GM12878 (cell line): Measurements from ENCODE around the gene PCBP4. TPM values are rescaled to one million over a fixed set of nuclear protein-coding genes. Genes with fewer than 3 reads are reported as not detected.

ENCODE experiments used
- ATAC-seq: fragments of 200-7000 bp; cut with Tn5 transposase; 3 replicates; pipeline ENCODE4 v1.9.1; 2020; ENCODE audit warnings: mild to moderate bottlenecking, moderate library complexity
- BruUV-seq: library from RNA; stranded (reverse); fragments of 400-500 nt; replicated peaks from 2 replicates; lab custom pipeline; 2021; lab: Mats Ljungman, UMichigan
- CTCF ChIA-PET: fragments of 300-600 bp; sonication (Branson Sonifier 250); formaldehyde crosslinking; extraction: SDS; loops from one replicate; lab custom pipeline; 2021; ENCODE audit warnings: inconsistent platforms; lab: Yijun Ruan, JAX
- POLR2A ChIA-PET: fragments of 350-600 bp; formaldehyde crosslinking; extraction: SDS; loops from one replicate; lab custom pipeline; 2021; ENCODE audit warnings: inconsistent platforms; lab: Charles Lee
- RAD21 ChIA-PET: fragments of 300-600 bp; sonication (Branson Sonifier 250); formaldehyde crosslinking; loops from one replicate; lab custom pipeline; 2023; ENCODE audit warnings: antibody characterized with exemption; ENCODE audit not compliant: unreplicated experiment; lab: Charles Lee
- SMC1A ChIA-PET: fragments of 300-600 bp; sonication (Branson Sonifier 250); formaldehyde crosslinking; loops from one replicate; lab custom pipeline; 2023; ENCODE audit not compliant: unreplicated experiment, uncharacterized antibody; lab: Charles Lee
- DNase-seq: peaks from one replicate; pipeline ENCODE4 v3.0.0-alpha.2; 2011; ENCODE audit warnings: low read depth, low spot score
- FAIRE-seq: peaks from 3 replicates; lab custom pipeline; 2011; peaks lifted over from hg19 to GRCh38; lab: Jason Lieb, UNC
- H2AFZ ChIP-seq: 2 replicates; pipeline ENCODE4 v1.6.0; 2011; ENCODE audit warnings: low read depth, low read length, control low read depth; ENCODE audit not compliant: control insufficient read depth
- H3K27ac ChIP-seq: 2 replicates; pipeline ENCODE4 v1.5.1; 2011; ENCODE audit warnings: control low read depth; ENCODE audit not compliant: control insufficient read depth, insufficient read depth
- H3K27me3 ChIP-seq, 2 experiments: replicated peaks in 1 of 2; 2 replicates each; pipeline versions ENCODE4 v1.6.0 to v1.6.1; 2011; ENCODE audit warnings: low read length in 1 of 2; ENCODE audit not compliant: control insufficient read depth in 2 of 2, insufficient read depth in 2 of 2
- H3K36me3 ChIP-seq, 2 experiments: 2 replicates each; pipeline ENCODE4 v1.5.1; 2011; ENCODE audit warnings: low read length in 1 of 2; ENCODE audit not compliant: control insufficient read depth in 2 of 2, insufficient read depth in 2 of 2
- H3K4me1 ChIP-seq: 2 replicates; pipeline ENCODE4 v1.6.1; 2011; ENCODE audit warnings: mild to moderate bottlenecking, low read length, moderate library complexity, mixed read lengths; ENCODE audit not compliant: control insufficient read depth, insufficient read depth
- H3K4me2 ChIP-seq: 2 replicates; pipeline ENCODE4 v1.6.0; 2011; ENCODE audit warnings: control low read depth; ENCODE audit not compliant: control insufficient read depth, insufficient read depth
- H3K4me3 ChIP-seq: fragments of 200-600 bp; sonication (generic); 2 replicates; pipeline ENCODE4 v1.5.1; 2016
- H3K79me2 ChIP-seq: 2 replicates; pipeline ENCODE4 v1.6.0; 2011; ENCODE audit warnings: low read length; ENCODE audit not compliant: control insufficient read depth, insufficient read depth
- H3K9ac ChIP-seq: 2 replicates; pipeline ENCODE4 v1.8.0; 2011; ENCODE audit warnings: low read length, control low read depth, mixed read lengths; ENCODE audit not compliant: control insufficient read depth, insufficient read depth
- H3K9me3 ChIP-seq: replicated peaks from 3 replicates; pipeline ENCODE4 v1.5.1; 2011; ENCODE audit warnings: mild to moderate bottlenecking, low read length; ENCODE audit not compliant: control insufficient read depth, insufficient read depth
- H4K20me1 ChIP-seq: 2 replicates; pipeline ENCODE4 v1.6.0; 2011; ENCODE audit not compliant: control insufficient read depth, insufficient read depth
- BRCA1 ChIP-seq: IDR thresholded peaks from 2 replicates; pipeline ENCODE4 v1.6.1; 2011; ENCODE audit warnings: low read depth, low read length, improper control_type of control experiment
- CBX5 ChIP-seq: sonication (generic); IDR thresholded peaks from 2 replicates; pipeline ENCODE4 v1.6.1; 2016; ENCODE audit warnings: low read depth, moderate library complexity, mild to moderate bottlenecking, inconsistent platforms
- CEBPB ChIP-seq, 2 experiments: fragments of 150-350 bp in 1 of 2; IDR thresholded peaks; 2 replicates each; pipeline ENCODE4 v1.6.1; 2012 to 2014; ENCODE audit warnings: low read depth in 2 of 2, low read length in 2 of 2, borderline replicate concordance in 1 of 2, inconsistent platforms in 1 of 2
- CHD1 ChIP-seq: IDR thresholded peaks from 2 replicates; pipeline ENCODE4 v1.6.1; 2012; ENCODE audit warnings: low read depth, low read length, improper control_type of control experiment
- ESRRA ChIP-seq: IDR thresholded peaks from 2 replicates; pipeline ENCODE4 v1.6.1; 2012; ENCODE audit warnings: mild to moderate bottlenecking, low read length, improper control_type of control experiment
- HCFC1 ChIP-seq: fragments of 150-350 bp; IDR thresholded peaks from 2 replicates; pipeline ENCODE4 v1.6.1; 2014; ENCODE audit warnings: low read length
- KAT2A ChIP-seq: conservative IDR thresholded peaks from 2 replicates; pipeline ENCODE4 v1.6.1; 2011; ENCODE audit warnings: low read depth, low read length; ENCODE audit not compliant: control insufficient read depth
- LARP7 ChIP-seq: fragments of 450-650 bp; IDR thresholded peaks from 2 replicates; pipeline ENCODE4 v1.6.1; 2017; ENCODE audit warnings: mild to moderate bottlenecking
- MTA2 ChIP-seq: fragments of 450-650 bp; IDR thresholded peaks from 2 replicates; pipeline ENCODE4 v1.6.1; 2016; ENCODE audit warnings: low read depth, mild to moderate bottlenecking, moderate library complexity
- STAT1 ChIP-seq: fragments of 450-650 bp; conservative IDR thresholded peaks from 2 replicates; pipeline ENCODE4 v1.6.1; 2014; ENCODE audit warnings: antibody characterized with exemption, mild to moderate bottlenecking
- TARDBP ChIP-seq: IDR thresholded peaks from 2 replicates; pipeline ENCODE4 v1.6.1; 2016; ENCODE audit warnings: borderline replicate concordance
- TCF3 ChIP-seq: IDR thresholded peaks from 2 replicates; pipeline ENCODE4 v1.6.1; 2012; ENCODE audit warnings: low read depth, mild to moderate bottlenecking, low read length, borderline replicate concordance; ENCODE audit not compliant: insufficient read depth
- TCF7 ChIP-seq: IDR thresholded peaks from 2 replicates; pipeline ENCODE4 v1.6.1; 2014; ENCODE audit warnings: antibody characterized with exemption, borderline replicate concordance
- ZBED1 ChIP-seq: IDR thresholded peaks from 2 replicates; pipeline ENCODE4 v1.6.1; 2016; ENCODE audit warnings: borderline replicate concordance
- WGBS: methylation state at CpG from one replicate; pipeline ENCODE4 v1.1.6; 2016; ENCODE audit warnings: low lambda C conversion rate; ENCODE audit not compliant: insufficient replicate concordance, insufficient coverage; ENCODE audit errors: missing lambda C conversion rate; 5-methylcytosine and 5-hydroxymethylcytosine counted together
- in situ Hi-C: fragments of 300-500 bp; cut with MboI; formaldehyde crosslinking; loops from 9 replicates; pipeline ENCODE4 v1.14.3; 2018; ENCODE audit warnings: mixed read lengths
- intact Hi-C: fragments of 100-400 bp; cut with micrococcal nuclease; formaldehyde crosslinking; loops from one replicate; pipeline ENCODE4 v1.14.2; 2022; ENCODE audit not compliant: unreplicated experiment
- polyA plus RNA-seq, 11 experiments: library from polyadenylated mRNA; depleted of rRNA in 4 of 11; unstranded in 6 of 11; stranded (reverse) in 5 of 11; fragments of >200 nt; fragmentation: Nextera tagmentation in 4 of 11; fragmentation: Illumina TruSeq in 1 of 11; extraction: Ambion mirVana in 4 of 11; extraction: Trizol in 1 of 11; gene quantifications; 1 replicate in 1 of 11; 2 replicates in 10 of 11; pipeline versions ENCODE4 v1.2.1 to v1.2.3, GENCODE V29; 2011 to 2016; ENCODE audit warnings: inconsistent platforms in 2 of 11, missing spikeins in 2 of 11, low read depth in 1 of 11
- total RNA-seq, 4 experiments: library from RNA; depleted of rRNA in 3 of 4; stranded (reverse); fragments of >200 nt in 3 of 4; fragmentation: Illumina TruSeq in 1 of 4; extraction: Trizol in 1 of 4; gene quantifications; 2 replicates each; pipeline versions ENCODE4 v1.2.1 to v1.2.3, GENCODE V29; 2013 to 2021
- TF ChIP-seq, protein P1 (sequence below): fragments of 450-650 bp; IDR thresholded peaks from 2 replicates; pipeline ENCODE4 v1.6.1; 2016; ENCODE audit warnings: mild to moderate bottlenecking, moderate library complexity, borderline replicate concordance
- TF ChIP-seq, protein P2 (sequence below): IDR thresholded peaks from 2 replicates; pipeline ENCODE4 v1.6.1; 2011; ENCODE audit warnings: mild to moderate bottlenecking, low read depth, low read length, moderate library complexity; ENCODE audit not compliant: insufficient replicate concordance
- TF ChIP-seq, protein P3 (sequence below): fragments of 450-650 bp; IDR thresholded peaks from 2 replicates; pipeline ENCODE4 v1.6.1; 2018; ENCODE audit warnings: borderline replicate concordance, mild to moderate bottlenecking; ENCODE audit not compliant: partially characterized antibody

The PCBP4 gene
- total and polyA plus RNA-seq, 10 of the 15 experiments (the other 5 are each of a cell fraction or from before 2014, with no cell fraction given), result 0.05 to 14.5 (median 4.2) TPM

DNA sequence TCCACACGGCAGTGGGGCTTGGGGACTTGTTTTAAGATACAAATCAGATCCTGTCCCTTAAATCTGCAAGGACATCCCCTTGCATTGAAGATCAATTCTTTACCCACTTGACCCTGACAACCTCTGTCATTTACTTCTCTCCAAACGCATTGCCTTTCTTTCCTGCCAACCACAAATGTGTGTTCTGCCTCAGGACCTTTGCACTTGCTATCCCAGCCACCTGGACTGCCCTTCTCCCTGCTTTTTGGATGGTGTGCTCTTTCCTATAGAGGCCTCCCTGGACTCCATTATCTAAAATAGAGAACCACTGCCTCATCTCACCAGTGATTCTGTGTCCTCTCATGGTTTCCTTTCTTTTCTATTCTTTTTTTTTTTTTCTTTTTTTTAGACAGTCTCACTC, 29.9 kb upstream of the PCBP4 start:
- Histone ChIP-seq H3K4me3 (no peak overlapping the region), H3K4me2 (no peak overlapping the region), H3K4me1 (peaks cover 14% of the 10 kb centered on the region), H4K20me1 (0 out of 2 replicates have a peak, but pooled peaks cover 2% of the 10 kb centered on the region), H3K9ac (no peak overlapping the region), H2AFZ (no peak overlapping the region), H3K27me3 (no peaks in the 10 kb centered on the region; a peak in 1 of 4 replicates), H3K79me2 (peaks cover 30% of the 10 kb centered on the region), H3K36me3 (peaks cover 12 to 16% of the 10 kb centered on the region in 2 experiments), H3K27ac (no peak overlapping the region), H3K9me3 (no peaks in the 10 kb centered on the region)
- DNase-seq (no peak), ATAC-seq (no peak), FAIRE-seq (no peak)
- ChIA-PET CTCF (interaction anchor here (1.0 to 1.5 kb wide), 2 partner anchors 56 to 415 kb away, joined by 4 to 5 read pairs; partner anchors contain the start of gene RRP9), POLR2A (interaction anchor here (0.6 to 0.7 kb wide), 2 partner anchors 9 to 55 kb away, joined by 3 to 5 read pairs; no protein-coding TSS in a partner anchor), SMC1A (no interaction called here), RAD21 (no interaction called here)
- WGBS, result 44% methylated on average over 2 of the region's 2 CpGs
- no TSS peak for BruUV-seq
- in situ Hi-C loops, result no loop called here
- intact Hi-C loops, result loop anchor here (2.0 kb wide), 1 partner anchor 54 kb away; the partner anchor contains the start of gene PARP3
- TF ChIP-seq BRCA1, result no peak
- TF ChIP-seq ESRRA, result no peak
- TF ChIP-seq, protein P1, sequence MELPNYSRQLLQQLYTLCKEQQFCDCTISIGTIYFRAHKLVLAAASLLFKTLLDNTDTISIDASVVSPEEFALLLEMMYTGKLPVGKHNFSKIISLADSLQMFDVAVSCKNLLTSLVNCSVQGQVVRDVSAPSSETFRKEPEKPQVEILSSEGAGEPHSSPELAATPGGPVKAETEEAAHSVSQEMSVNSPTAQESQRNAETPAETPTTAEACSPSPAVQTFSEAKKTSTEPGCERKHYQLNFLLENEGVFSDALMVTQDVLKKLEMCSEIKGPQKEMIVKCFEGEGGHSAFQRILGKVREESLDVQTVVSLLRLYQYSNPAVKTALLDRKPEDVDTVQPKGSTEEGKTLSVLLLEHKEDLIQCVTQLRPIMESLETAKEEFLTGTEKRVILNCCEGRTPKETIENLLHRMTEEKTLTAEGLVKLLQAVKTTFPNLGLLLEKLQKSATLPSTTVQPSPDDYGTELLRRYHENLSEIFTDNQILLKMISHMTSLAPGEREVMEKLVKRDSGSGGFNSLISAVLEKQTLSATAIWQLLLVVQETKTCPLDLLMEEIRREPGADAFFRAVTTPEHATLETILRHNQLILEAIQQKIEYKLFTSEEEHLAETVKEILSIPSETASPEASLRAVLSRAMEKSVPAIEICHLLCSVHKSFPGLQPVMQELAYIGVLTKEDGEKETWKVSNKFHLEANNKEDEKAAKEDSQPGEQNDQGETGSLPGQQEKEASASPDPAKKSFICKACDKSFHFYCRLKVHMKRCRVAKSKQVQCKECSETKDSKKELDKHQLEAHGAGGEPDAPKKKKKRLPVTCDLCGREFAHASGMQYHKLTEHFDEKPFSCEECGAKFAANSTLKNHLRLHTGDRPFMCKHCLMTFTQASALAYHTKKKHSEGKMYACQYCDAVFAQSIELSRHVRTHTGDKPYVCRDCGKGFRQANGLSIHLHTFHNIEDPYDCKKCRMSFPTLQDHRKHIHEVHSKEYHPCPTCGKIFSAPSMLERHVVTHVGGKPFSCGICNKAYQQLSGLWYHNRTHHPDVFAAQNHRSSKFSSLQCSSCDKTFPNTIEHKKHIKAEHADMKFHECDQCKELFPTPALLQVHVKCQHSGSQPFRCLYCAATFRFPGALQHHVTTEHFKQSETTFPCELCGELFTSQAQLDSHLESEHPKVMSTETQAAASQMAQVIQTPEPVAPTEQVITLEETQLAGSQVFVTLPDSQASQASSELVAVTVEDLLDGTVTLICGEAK, result no peak
- no peak for TF ChIP-seq TCF7
- TF ChIP-seq, protein P2, sequence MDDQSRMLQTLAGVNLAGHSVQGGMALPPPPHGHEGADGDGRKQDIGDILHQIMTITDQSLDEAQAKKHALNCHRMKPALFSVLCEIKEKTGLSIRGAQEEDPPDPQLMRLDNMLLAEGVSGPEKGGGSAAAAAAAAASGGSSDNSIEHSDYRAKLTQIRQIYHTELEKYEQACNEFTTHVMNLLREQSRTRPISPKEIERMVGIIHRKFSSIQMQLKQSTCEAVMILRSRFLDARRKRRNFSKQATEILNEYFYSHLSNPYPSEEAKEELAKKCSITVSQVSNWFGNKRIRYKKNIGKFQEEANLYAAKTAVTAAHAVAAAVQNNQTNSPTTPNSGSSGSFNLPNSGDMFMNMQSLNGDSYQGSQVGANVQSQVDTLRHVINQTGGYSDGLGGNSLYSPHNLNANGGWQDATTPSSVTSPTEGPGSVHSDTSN, result no peak
- no peak for TF ChIP-seq TCF3
- no peak for TF ChIP-seq TARDBP
- no peak for TF ChIP-seq KAT2A
- TF ChIP-seq ZBED1, result no peak
- TF ChIP-seq, protein P3, sequence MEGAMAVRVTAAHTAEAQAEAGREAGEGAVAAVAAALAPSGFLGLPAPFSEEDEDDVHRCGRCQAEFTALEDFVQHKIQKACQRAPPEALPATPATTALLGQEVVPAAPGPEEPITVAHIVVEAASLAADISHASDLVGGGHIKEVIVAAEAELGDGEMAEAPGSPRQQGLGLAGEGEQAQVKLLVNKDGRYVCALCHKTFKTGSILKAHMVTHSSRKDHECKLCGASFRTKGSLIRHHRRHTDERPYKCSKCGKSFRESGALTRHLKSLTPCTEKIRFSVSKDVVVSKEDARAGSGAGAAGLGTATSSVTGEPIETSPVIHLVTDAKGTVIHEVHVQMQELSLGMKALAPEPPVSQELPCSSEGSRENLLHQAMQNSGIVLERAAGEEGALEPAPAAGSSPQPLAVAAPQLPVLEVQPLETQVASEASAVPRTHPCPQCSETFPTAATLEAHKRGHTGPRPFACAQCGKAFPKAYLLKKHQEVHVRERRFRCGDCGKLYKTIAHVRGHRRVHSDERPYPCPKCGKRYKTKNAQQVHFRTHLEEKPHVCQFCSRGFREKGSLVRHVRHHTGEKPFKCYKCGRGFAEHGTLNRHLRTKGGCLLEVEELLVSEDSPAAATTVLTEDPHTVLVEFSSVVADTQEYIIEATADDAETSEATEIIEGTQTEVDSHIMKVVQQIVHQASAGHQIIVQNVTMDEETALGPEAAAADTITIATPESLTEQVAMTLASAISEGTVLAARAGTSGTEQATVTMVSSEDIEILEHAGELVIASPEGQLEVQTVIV, result no peak
- TF ChIP-seq CBX5, result no peak
- no peak for TF ChIP-seq HCFC1
- no peak for TF ChIP-seq LARP7
- no peak for TF ChIP-seq STAT1
- TF ChIP-seq CEBPB (IDR thresholded peaks at IDR 0.05; ENCODE audit: borderline replicate concordance in 1 of 2, low read depth in 2 of 2, low read length in 2 of 2), result no peak
- TF ChIP-seq MTA2, result no peak
- no peak for TF ChIP-seq CHD1
